ENCODE results near the gene CDON.
A peak's percentile ranks its signal among the peaks of the same experiment; 100 is the strongest.

The CDON gene, protein sequence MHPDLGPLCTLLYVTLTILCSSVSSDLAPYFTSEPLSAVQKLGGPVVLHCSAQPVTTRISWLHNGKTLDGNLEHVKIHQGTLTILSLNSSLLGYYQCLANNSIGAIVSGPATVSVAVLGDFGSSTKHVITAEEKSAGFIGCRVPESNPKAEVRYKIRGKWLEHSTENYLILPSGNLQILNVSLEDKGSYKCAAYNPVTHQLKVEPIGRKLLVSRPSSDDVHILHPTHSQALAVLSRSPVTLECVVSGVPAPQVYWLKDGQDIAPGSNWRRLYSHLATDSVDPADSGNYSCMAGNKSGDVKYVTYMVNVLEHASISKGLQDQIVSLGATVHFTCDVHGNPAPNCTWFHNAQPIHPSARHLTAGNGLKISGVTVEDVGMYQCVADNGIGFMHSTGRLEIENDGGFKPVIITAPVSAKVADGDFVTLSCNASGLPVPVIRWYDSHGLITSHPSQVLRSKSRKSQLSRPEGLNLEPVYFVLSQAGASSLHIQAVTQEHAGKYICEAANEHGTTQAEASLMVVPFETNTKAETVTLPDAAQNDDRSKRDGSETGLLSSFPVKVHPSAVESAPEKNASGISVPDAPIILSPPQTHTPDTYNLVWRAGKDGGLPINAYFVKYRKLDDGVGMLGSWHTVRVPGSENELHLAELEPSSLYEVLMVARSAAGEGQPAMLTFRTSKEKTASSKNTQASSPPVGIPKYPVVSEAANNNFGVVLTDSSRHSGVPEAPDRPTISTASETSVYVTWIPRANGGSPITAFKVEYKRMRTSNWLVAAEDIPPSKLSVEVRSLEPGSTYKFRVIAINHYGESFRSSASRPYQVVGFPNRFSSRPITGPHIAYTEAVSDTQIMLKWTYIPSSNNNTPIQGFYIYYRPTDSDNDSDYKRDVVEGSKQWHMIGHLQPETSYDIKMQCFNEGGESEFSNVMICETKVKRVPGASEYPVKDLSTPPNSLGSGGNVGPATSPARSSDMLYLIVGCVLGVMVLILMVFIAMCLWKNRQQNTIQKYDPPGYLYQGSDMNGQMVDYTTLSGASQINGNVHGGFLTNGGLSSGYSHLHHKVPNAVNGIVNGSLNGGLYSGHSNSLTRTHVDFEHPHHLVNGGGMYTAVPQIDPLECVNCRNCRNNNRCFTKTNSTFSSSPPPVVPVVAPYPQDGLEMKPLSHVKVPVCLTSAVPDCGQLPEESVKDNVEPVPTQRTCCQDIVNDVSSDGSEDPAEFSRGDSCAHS (N-terminal part only)

DNA sequence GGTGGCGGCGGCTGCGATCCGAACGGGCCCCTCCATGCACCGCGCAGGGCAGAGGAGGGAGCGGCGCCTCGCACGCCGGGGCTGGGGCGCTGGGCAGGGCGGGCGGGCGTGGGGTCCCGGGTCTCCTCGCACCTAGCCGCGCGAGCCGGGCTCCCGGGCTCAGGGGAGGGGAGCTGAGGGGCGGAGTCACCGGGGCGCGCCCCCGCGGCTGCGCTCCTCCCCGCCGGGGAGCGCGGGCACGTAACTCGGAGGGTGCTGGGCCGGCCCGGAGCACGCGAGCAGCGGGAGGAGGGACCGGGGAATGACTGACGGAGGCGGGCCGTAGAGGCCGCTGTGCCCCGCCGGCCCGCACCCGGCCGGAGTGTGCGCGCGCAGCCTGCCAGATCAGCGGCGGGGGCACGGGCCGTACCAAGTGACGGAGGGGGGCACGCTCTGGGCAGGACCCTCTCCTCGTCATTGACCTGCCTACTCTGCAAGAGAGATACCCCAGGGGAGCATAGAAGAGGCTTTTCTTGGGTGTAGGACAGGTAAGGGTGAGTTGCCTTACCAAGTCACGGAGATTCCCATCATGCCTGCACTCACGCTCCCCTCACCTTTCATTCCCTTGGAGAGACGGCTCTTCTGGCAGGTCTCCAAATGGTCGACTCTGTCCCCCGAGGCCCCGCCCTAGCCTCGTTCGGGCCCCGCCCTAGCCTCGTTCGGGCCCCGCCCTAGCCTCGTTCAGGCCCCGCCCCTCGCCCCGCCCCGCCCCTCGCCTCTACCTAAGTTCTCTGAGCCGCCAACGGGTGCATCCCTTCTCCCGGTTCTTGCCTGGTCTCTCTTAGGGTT, at the start of gene CDON:
CDON (minus strand) TSS at position 188 of the 828 bp plus-strand sequence. CDS start 39,390 bp downstream, outside the sequence.
- DNase-seq: peak; percentile 82

DNA sequence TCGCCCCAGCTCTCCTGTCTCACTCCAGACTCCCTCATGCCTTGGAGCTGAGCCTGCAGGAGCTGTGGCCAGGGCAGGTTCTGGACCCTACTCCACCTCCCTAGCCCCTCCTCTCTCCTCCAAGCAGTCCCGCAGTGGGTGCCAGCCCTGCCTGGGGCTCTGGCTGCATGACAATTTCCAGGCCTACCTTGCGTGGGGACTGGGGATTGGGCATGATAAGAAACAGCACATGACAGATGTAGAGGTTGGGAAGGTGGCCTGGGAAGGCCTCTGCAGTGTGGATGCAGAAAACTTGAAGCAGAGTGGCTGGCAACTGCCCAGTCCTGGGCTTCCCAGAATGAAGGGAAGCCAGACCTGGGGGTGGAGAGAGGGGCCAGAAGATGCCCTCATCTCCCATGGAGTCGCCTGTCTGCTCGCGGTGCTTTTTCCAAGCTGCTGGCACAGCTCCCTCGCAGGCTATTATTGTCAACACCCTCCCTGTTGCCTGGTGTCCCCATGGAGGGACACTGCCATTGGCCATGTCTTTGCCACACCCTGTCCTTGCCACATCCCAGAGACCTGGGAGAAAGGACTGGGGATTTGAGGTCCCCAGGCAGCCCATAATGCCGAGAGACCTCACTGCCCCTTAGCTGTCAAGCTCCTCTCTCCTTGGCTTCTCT, 48.9 kb upstream of the CDON start:
- no peak for DNase-seq

DNA sequence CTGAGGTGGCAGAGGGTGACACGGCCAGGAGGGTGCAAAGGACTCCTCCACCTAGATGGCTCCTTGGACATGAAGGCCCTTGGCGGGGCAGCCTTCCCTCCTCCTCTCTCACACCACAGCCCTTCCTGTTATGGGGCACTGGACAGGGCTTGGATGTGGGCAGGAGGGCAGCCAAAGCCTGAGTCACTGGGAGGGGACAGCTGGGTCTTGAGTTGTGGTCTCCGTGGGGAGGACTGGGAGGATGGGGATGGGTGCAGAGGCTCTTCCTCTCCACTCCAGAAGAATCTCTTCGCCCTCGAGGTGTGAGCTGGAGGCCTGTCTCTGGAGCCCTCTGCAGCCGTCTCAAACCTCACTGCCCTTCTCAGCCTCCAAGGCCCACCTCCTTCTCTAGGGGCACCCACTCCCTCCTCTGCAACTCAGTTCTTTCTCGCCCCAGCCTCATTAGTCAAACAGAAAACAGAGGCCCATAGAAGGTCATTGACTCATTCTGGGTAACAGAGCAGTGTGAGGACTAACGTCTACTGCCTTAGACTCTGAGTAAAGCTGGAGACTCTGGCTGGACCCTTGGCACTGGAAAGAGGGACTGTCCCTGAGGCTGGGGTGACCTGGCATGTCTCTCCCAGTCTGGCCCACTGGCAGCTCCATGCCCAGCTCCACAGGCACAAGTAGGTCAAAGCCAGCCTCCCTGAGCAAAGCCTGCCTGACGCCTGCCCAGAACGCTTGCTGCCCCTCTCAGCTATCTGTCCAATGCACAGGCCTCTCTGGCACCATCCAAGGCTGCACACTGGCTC, 47.5 kb upstream of the CDON start:
- DNase-seq: no peak

DNA sequence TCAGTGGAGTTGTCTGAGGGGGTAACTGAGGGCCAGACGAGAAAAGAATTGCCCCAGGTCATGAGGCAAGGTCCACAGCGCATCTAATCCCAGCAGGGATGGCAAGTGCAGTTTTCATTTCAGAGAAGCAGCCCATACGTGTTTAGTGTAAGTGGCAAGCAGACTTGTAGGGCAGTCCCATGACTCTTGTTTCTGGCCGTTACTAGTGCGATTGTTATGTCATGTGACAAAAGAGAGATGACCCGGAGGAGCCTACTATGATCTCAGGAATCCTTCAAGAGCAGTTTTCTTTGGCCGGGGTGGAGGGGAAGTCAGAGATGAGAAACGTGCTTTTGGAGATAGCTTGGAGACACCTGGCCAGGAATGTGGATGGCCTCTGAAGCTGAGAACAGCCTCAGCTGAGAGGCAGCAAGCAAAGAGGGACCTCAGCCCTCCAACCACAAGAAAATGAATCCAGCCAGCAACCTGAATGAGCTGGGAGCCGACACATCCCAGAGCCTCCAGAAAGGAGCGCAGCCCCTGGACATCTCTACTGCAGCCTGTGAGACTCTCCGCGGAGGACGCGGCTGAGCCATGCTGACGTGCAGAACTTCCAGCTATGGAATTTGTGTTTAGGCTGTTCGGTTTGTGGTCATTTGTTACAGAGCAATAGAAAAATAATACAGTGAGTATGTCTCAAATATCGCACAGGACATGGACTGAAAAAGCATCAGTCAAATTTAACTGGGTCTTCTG, 44.1 kb upstream of the CDON start:
- DNase-seq: no peak

DNA sequence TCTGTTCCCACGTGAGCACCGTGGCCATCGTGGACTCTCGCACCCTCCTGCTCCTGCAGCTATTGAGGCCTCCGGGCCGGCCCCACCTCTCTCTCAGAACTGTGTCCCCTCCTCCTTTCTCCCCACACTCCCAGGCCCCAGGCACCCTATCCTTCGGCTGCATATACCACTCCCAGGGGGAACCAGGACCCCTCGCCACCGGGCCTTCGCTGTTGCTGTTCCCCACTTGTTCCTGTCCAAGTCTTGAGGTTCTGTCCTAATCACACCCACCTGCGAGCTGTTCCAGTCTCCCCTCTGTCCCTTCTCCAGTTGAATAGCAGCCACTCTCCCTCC, 43.0 kb upstream of the CDON start:
- DNase-seq: no peak

DNA sequence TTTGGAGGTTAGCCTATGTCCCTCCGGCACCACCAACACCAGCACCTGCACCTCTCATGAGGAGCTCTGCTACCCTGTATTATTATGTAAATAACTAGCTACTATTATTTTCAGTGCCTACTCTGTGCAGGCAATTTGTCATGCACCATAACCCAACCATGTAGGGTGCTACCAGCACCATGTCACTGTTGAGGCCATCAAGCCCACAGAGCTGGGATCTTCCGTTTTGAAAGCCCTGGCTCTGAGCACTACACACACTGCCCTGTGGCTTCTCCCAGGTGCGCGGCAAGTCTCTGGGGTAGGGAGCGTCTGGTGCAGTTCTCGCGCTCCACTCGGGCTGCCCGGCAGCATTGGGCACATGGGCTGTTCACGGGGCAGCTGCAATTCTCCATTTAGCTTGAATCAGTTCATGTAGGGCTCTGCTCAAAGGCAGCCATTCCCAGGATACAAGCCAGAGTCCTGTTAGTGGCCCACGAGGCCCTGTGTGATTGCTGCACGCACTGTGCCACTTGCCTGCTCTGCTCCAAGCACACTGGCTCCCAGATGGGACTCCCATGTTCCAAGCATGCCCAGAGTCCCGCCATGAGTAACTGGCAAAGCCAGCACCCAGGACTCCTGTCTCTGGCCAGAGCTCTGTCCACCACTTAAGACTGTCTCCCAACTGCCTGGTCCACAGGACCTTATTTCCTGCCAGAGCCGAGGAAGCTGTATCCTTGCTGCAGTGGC, 42.5 kb upstream of the CDON start:
- DNase-seq: no peak

DNA sequence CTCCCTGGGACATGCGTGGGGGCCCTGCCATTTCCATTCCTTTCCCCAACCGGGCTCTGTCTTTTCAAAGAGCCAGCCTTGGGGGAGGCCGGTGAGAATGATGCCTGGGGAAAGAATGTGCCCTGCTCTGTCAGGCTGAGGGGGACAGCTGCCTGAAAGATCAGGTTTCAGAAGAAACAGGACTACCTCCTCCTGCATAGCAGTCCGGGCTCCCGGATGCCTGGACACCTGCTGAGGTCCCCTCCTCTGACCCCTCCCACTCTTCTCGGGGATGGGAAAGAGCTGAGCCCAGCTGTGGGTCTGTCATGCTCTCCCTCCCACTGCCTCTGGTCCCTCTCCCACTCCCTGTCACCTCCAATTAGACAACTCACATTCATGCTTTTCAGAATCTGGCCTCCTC, 41.8 kb upstream of the CDON start:
- no peak for DNase-seq

DNA sequence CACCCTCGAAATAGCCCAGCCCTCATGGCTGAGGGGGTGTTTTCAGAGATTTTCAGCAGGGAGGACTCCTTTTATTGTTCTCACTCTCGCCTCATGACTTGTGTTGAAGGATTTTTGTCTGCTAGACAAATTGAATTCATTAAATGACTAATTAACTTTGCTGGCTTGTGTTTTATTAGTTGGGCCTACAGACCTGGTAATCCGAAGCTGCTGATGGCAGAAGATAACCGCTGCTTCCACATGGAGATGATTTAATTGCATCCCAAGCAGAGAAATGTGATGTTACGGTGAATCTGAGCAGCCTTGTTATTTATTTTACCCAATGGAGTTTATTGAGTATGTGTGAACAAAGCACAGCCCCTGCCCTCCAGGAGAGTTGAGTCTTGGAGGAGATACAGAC, 40.5 kb upstream of the CDON start:
- DNase-seq: no peak

DNA sequence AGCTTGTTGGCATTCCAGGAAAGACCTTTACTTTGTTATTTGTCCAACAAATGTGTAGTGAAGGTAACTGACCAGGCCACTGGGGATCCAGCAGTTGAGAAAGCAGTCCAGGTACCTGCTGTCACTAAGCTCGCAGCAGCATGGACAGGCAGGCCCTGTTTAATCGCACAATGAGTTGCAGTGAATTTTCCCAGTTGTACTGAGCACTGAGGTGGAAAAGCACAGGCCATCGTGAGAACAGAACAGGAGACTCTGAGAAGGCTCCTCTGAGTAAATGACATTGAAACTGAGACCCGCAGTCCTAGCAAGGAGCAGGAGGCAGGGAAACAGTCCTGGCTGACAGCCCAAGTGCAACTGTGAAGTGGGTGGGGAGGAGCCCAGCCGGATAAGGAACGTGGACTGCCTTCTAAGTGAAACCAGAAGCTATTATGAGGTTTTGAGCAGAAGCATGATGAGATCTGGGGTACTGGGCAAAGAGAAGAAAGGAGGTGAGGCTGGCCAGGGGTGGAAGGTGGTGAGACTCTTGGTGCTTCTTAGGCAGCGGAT, 39.8 kb upstream of the CDON start:
- DNase-seq: no peak

DNA sequence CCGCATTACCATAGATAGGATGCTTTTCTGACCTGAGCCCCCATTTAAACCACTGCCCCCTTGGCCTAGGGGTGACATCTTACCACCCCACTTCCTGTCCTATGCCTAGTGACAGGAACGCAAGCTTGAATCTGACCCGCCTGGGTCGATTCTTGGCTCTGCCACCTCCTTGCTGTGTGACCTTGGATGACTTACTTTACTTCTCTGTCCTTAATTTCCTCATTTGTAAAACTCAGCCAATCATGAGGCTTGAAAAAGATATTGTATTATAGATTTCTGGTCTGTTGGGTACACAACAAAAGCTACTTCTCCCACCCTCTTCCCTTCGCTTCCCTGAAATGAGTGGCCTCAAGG, 39.2 kb upstream of the CDON start:
- DNase-seq: no peak

DNA sequence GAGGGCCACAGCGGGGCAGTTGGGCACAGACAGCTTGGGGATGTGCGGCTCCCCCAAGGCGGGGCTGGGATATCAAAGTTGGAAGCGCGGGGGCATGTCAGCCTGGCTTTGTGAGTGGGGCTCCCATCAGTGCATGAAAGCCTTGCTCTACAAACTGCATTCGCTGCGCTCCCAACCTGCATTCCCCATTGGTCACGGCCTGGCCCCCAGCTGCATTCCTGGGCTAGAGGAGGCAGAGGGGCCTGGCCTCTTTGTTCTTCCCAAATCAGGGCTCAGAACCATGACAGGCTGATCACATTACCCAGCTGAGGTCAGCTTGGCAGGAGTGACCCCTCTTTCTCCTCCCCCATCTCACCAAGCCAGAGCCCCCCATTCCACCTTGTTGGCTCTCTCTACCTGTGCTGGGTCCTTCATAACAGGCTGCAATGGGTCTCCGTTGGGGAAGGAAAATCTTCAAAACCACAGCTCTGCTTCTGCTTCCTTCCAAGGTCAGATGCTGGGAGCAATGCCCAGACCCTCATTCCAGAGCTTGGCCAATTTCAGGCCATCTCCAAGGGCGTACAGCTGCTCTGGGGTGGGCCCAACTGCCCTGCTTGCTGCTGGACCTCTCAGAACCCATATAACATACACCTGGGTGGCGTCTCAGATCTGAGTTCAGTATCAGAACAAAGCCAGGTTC, 38.7 kb upstream of the CDON start:
- DNase-seq: no peak

DNA sequence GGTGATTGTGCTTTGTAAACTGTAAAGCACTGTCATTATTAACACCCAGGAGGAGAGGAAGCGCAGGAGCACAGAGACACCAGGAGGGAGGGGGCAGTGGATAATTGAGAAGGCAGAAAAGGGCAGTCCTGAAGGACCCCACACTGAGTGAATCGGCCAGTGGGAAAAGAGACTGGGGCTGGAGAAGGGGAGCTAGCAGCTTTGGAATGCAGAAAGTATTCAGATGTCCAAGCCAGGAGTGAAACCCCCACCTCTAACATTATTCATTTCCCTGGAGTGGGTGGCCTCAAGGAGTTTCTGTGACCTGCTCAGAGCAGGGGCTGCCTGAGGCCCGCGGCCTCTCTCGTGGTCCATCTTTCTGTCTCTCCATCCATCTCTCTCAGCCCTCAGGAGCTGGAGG, 38.0 kb upstream of the CDON start:
- DNase-seq: no peak

DNA sequence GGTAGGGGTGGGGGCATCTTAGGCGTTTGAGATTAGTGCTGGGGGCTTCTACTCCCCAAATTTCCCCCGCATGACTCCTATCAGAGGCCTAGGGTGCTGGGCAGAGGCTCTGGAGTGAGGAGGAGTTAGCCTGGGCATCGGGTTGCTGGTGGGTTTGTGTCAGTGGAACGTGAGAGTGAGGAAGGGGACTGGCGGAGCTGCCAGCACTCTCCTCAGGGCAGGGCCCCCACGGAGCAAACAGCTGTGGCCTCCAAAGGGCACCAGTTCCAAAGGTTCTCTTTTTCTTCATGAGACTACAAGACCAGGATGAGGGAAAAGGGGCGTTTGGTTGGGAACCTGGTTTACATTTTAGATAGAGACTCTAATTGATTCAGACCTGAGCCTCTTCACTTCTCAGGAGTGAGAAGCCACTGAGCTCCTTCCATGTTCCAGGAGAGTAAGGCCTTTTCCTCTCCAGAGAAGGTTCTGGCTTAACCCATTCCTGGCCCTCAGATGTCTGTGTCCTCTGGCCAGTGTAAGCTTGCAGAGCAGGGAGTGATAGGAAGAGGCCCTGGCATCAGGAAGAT, 35.6 kb upstream of the CDON start:
- no peak for DNase-seq

DNA sequence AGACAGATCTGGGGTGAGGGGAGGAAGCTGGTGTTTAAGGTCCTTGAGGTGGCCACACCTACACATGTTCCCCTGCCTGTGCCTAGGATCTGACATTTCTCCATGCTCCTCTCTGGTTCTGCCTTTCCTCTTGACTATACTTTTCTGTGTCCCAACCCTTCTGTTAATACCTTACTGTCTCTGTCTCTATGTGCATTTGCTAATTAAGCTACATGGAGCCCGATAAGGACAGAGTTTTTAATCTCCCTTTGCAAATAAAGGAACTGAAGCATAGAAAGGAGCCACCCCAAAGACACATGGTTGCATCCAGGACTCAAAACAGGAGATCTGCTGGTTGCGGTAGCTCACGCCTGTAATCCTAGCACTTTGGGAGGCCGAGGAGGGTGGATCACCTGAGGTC, 33.1 kb upstream of the CDON start:
- DNase-seq: no peak

DNA sequence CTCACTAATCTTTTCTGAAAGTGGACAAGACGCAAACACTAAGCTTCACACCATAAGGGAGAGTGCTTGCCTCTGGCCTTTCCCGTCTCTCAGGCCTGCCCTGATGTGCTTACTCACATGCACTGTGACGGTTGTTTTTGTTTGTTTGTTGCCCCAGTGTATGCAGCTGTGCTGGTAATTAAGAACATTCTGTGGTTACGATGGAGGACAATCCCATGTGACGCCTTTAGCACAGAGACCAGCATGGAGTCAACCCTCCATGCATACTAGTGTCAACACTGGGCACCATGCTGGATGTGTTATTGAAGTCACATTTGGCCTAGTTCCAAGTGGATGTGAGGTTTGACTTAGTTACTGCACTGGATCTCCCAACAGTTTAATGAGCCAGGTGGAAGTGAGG, 27.8 kb upstream of the CDON start:
- DNase-seq: no peak

DNA sequence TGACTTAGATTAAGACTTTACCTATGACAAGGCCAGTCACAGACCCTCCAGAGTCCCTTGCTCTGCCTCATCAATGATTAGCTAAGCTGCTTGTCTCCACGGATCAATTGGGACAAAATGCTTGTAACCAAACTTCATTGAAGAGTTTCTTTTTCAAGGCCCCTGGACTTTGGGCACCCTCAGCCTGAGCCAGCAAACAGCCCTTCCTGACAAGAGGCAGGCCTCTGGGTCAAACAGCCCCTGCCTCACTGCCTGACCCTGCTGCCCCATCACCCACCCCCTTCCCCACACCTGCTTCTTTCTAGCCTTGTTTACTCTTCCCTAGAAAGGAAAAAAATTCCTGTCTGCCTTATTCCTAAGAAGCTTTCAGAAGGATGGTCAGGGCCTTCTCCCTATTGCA, 26.3 kb upstream of the CDON start:
- DNase-seq: no peak

DNA sequence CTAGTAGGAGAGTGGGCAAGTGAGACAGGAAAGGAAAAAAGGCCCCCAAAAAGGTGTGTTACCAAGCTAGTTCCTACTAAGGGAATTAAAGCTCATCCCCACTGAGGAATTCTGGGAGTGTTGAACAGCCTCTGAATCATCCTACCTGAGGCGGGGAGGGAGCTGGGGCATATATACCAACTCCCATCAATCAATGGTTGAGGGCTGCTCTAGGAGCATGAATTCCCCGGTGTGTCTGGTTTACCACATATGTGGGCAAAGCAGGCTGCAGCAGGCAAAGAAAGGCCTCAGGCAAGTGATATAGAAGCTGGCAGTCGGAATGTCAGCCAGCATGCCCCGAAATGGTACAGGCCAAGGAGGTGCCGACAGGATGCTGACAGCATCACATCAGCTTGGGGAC, 23.6 kb upstream of the CDON start:
- no peak for DNase-seq

DNA sequence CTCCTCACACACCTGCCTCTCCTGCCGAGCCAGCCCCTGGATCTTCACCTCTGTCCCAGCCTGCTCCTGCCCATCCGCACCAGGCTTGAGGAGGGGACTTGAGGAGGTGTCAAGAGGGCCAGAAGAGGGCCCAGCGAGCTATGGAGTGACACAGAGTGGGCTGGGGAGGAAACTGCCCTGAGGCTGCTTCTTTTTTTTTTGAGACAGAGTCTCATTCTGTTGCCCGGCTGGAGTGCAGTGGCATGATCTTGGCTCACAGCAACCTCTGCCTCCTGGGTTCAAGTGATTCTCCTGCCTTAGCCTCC, 21.9 kb upstream of the CDON start:
- DNase-seq: no peak

Measured in activated gamma-delta T cell treated with Interleukin-2 at 50 U/mL for 16 hours (primary cell).